GM19468 (cell line): ENCODE results near the gene SLIT3.

ENCODE experiments used
- ATAC-seq: cut with Tn5 transposase; IDR thresholded peaks from one replicate; pipeline ENCODE4 v1.9.1; 2021; ENCODE audit warnings: mild to moderate bottlenecking, moderate library complexity, moderate number of reproducible peaks; ENCODE audit not compliant: unreplicated experiment; ENCODE audit errors: extremely low read depth

SLIT3 gene

GRCh38 chr5:168860503-168860902 lies 440.4 kb downstream of the SLIT3 start:
- no peak for ATAC-seq

DNA sequence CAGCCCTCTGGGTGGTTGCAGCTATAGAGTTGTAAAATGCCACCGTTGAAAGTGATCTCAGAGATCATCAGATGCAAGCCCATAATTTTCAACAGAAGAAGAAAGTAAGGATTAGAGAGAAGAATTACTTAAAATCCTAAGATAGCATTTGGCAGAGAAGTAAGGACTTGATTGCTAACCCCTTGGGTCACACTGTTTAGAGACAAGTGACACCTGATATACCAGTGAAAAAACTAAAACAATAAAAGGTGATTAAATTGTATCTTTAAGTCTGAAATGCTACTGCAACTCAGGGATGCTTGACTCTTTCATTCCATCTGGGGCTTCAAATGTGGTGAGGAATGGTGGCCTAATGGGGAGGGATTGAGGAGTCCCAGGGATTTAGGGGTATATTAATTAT lies 440.9 kb downstream of the SLIT3 start:
- no peak for ATAC-seq

DNA sequence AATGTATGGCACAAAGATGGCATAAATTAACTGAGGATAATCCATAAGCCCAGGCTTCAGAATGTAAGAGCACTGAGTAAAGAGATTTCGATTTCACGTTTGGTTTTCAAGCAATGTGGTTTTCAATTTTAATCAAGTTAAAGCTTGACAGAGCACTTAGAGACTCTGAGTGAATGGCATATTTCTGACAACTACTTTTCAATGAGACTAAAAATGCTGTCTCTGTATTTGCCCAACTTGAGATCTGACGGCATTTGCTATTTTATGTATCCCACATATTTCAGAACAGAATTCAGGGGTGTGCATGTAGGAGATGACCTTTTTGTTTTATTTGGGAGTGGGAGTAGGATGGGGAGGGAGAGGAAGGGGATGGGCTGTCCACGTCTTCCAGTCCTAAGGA lies 441.5 kb downstream of the SLIT3 start:
- ATAC-seq, result no peak

DNA sequence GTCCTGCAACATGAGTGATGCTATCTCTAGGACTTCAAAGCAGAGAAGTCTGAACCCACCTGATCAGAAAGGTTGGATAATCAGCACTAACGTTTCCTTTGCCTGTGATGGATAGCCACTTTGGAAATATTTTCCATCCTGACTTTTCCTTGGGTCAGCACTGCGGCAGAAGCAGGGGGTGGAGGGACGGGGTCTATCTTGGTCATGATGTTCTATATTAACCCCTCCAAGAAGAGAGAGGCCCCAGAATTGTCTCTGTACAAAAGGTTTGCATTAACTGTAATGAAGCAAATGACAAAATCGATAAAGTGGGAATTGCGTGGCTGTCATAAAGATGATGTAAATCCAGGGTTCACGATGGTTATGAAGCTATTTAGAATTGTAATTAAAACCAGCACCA lies 441.9 kb downstream of the SLIT3 start:
- no peak for ATAC-seq

- ATAC-seq, result no peak
Measured at GRCh38 chr5:168858371-168858770, 442.6 kb downstream of the SLIT3 start.

DNA sequence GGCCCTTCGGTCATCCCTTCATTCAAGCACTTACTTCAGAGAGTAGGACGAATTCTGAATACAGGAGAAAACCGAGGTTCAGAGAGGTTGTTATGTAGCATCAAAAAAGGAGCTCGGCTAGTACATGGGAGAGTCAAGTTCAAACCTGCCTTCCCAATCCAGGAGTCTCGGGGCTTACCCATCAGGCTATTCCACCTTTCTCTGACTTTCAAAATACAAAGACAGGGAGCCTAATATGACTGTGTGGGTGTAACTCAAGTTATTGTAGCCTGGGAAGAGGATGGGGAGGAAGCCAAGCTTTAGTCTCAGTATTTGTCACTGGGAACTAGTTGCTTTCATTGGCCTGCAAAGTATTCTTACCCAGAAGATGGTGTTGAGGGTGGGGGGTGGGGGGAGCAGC lies 447.0 kb downstream of the SLIT3 start:
- ATAC-seq, result no peak

GRCh38 chr5:168852329-168852728 lies 448.6 kb downstream of the SLIT3 start:
- ATAC-seq, result no peak

DNA sequence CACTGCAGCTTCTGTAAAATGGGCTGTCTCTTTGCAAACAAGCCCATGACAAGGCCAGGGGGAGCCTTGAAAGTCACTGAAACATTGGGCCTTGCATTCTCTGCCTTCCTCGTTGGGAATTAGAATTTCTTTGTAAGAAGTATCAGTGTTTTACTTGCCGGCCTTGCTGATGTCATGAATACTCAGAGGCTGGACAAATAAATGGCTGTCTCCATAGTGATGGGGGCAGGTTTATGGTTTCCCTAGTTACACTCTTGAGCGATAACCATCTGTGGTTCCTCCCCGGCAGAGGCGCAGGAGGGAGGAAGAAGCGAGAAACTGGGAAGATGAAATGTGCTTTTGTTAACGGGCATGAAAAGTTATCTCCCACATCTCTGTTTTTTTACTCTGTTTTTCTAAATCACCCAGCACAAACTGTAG lies 449.0 kb downstream of the SLIT3 start:
- ATAC-seq, result no peak

- ATAC-seq, result no peak
Measured at GRCh38 chr5:168850683-168851082, 450.3 kb downstream of the SLIT3 start.

DNA sequence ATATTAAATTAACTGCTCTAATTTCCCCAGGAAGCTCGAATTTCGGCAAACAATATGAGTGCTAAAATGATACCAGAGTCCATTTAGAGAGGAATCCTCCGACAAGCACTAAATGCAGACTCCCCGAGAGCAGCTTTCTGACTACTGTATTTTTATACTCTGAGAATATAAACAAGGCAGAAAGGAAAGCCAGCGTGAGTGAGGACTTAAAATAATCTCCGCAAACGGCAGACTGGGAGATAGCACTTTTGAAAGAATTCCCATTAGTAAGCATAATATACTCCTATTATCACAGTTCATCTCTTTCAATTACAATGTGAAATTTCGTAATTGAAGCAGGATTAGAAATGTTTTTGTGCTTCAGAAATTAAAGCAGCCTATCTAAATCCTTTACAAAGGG lies 452.4 kb downstream of the SLIT3 start:
- no peak for ATAC-seq

- ATAC-seq, result no peak
Measured at GRCh38 chr5:168847511-168848073, 453.3 kb downstream of the SLIT3 start.

DNA sequence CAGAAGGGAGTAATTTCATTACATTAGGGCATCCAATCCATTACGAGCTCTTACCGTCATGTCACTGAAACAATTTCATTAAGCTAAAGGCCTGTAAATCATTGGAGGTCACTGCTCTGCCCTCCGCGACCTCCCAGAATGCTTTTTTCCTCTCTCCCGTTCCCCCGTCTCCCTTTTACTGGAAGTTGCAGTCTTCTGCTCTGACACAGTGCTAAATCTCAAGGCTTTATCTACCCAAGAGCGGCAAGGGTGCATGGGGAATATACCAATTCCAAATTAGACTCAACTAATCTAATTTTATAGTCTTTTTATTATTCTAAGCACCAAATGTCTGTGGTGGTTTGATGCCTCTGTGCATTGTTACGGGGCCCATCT lies 456.0 kb downstream of the SLIT3 start:
- ATAC-seq, result no peak

GRCh38 chr5:168844016-168844921 lies 456.7 kb downstream of the SLIT3 start:
- ATAC-seq, result no peak

GRCh38 chr5:168843277-168844015 lies 457.5 kb downstream of the SLIT3 start:
- no peak for ATAC-seq

DNA sequence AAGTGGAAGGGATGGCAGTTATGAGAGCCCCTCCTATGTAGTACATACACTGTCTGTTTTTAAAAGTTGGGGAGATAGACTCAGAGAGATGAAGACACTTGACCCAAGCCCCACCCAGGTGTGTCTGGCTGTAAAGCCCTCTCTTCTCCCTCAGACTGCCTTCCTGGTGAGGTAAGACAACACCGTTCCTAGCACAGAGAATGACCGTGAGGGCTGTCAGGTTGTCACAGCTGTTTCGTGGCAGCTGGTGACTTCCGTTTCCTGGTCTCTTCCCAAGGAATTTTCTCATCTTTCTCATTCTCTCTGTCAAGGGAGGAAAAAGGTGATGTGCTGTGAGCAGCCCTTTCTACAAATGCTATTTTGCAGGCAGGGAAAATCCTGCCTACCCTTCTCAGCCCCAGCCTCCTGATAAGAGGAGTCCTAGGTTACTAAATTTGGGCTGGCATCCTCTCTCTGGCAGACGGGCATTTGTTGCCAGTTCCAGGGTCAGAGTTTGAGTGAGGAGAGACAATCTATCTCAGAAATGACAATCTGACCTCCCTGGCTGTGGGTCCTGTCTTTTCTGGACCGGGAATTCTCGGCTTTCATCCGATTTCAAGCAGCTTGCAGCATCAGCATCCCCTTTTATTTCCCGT lies 458.3 kb downstream of the SLIT3 start:
- no peak for ATAC-seq

DNA sequence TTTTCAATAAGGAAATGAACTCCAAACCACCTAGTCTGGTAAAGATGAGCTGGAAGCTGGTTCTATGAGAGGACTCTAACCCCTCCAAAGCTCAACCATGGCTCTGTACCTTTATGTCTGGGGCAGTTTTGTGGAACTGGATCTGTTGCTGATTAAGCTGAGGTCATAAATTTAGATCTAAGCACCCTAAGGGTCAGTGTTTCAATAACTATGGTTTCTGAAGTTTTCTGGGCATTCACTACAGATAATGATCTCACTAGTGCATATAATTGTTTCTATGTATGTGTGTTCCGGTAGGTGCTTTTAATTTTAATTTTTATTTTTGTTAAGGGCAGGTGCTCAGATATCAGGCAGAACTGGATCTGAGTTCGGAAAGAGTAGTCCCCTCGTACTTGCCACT lies 463.1 kb downstream of the SLIT3 start:
- ATAC-seq, result no peak

DNA sequence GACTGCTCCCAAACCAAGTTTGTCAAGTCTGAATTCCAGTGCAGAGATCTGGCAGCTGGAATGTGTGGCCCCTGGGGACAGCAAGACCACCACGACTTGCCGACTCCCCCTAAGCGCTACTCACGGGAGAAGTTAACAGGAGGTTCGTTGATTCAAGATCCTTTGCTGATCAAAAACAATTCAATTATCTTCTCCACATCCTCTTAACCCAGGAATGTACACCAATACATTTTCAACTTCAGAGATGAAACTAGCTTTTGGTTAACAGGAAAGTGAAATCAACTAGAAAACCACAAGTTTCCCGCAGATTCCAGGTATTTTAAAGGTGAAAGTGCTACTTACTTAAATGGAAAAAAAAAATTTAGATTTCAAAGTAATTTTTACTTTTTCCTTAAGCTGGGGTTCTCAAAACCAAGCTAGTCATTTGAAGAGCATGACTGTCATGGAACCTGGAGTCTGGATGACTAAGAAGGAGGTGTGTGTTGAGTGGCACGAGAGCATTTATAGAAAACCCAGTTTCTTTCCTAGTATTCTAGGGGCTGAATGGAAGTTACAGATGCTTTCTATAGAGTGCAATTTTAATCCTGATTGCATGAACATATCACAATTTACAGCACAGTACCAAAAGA lies 464.2 kb downstream of the SLIT3 start:
- no peak for ATAC-seq

DNA sequence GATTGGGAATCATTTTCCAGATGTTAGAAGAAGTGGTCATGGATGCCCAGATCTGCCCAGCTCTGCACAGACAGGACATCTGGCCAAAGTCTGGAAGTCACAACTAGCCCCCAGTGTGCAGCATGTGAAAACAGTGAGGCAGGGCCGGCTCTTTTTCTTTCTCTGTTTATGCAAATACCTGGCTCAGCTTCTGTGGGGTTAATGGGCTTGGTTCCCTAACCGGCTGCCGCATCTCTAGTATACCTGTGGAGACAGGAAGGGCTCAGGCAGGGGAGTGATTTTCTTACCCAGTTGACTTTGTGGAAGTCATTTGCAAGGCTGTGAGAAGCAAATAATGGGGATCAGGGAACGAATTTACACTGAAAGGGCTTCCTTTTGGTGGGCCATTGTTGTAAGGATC lies 467.0 kb downstream of the SLIT3 start:
- no peak for ATAC-seq

DNA sequence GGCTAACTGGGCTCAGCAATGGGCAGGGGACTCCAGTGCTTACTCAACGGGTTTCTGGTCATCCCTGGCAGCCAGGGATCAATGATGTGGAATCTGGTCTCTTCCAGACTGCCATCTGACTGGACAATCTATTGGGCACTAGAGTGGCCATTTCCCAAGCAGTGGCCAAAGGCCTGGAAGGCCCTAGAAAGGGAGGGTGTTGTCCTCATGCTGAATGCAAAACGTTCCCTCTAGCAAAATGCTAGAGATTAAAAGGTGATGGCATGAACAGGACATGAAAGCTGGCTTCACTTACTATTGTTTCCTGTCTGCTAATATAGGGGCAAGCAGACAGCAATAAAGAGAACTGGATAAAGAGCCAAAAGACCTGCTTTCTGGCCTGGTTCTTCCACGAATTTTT lies 467.6 kb downstream of the SLIT3 start:
- no peak for ATAC-seq

DNA sequence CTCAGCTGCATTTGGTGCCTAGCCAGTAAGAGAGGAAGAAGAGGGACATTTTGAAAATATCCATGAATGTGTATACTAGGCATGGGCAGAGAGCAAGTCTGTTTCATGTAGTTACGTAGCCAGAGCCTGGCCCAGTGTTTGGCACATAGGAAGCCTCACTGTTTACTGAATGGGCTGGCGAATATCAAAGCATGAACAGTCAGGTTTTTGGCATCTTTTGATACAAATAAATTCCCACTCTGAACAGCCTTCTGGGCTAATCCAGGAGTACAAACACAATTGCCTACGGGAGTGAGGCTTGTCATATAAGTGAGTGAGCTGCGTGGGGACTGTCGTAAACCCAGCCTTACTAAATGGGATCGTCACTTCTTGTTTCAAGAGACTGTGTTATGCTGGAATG lies 468.6 kb downstream of the SLIT3 start:
- no peak for ATAC-seq
